Osteoblast (primary cell): Measurements from ENCODE around the gene KIF6. TPM values are rescaled to one million over a fixed set of nuclear protein-coding genes. Genes with fewer than 3 reads are reported as not detected.
A peak's percentile ranks its signal among the peaks of the same experiment; 100 is the strongest.

Source experiments
- DNase-seq: peaks from one replicate; pipeline ENCODE4 v3.0.0; 2011; ENCODE audit warnings: low spot score, mixed read lengths; ENCODE audit not compliant: insufficient read length; ENCODE audit errors: missing footprints
- H2AFZ ChIP-seq: 2 replicates; pipeline ENCODE4 v1.6.0; 2011; ENCODE audit warnings: mild to moderate bottlenecking, low read length
- H3K27ac ChIP-seq: 2 replicates; pipeline ENCODE4 v1.5.1; 2011; ENCODE audit warnings: mild to moderate bottlenecking, low read depth, low read length, moderate library complexity
- H3K27me3 ChIP-seq: 2 replicates; pipeline ENCODE4 v1.6.0; 2012; ENCODE audit warnings: mild to moderate bottlenecking, control low read depth, inconsistent platforms, low read length, moderate library complexity; ENCODE audit not compliant: insufficient read depth
- H3K36me3 ChIP-seq: 2 replicates; pipeline ENCODE4 v1.5.1; 2011; ENCODE audit warnings: mild to moderate bottlenecking, low read length, control low read depth, moderate library complexity; ENCODE audit not compliant: insufficient read depth
- H3K4me1 ChIP-seq: 2 replicates; pipeline ENCODE4 v1.5.1; 2011; ENCODE audit warnings: mild to moderate bottlenecking, low read length, control low read depth, moderate library complexity; ENCODE audit not compliant: insufficient read depth
- H3K4me2 ChIP-seq: 2 replicates; pipeline ENCODE4 v1.6.0; 2011; ENCODE audit warnings: mild to moderate bottlenecking, low read length; ENCODE audit not compliant: insufficient read depth
- H3K4me3 ChIP-seq: fragments of 200-600 bp; sonication (generic); 3 replicates; pipeline ENCODE4 v1.5.1; 2012; ENCODE audit warnings: mild to moderate bottlenecking, low read length, inconsistent platforms; ENCODE audit not compliant: insufficient read depth
- H3K79me2 ChIP-seq: 2 replicates; pipeline ENCODE4 v1.6.0; 2012; ENCODE audit warnings: mild to moderate bottlenecking, low read length, control low read depth, inconsistent platforms; ENCODE audit not compliant: insufficient read depth
- H3K9me3 ChIP-seq: 2 replicates; pipeline ENCODE4 v1.5.1; 2011; ENCODE audit warnings: low read depth, low read length, control low read depth
- H4K20me1 ChIP-seq: 2 replicates; pipeline ENCODE4 v1.6.0; 2012; ENCODE audit warnings: mild to moderate bottlenecking, low read length, control low read depth; ENCODE audit not compliant: insufficient read depth
- total RNA-seq: library from RNA; depleted of rRNA; stranded (reverse); fragments of >200 nt; gene quantifications from 2 replicates; pipeline ENCODE4 v1.2.3, GENCODE V29; 2012
- TF ChIP-seq, protein P1 (sequence below): IDR thresholded peaks from 2 replicates; pipeline ENCODE4 v1.5.1; 2011; ENCODE audit warnings: mild to moderate bottlenecking, low read depth, low read length, moderate library complexity; ENCODE audit errors: extremely low read depth

The KIF6 gene
- total RNA-seq, 1 donor, result 1.4 TPM

DNA sequence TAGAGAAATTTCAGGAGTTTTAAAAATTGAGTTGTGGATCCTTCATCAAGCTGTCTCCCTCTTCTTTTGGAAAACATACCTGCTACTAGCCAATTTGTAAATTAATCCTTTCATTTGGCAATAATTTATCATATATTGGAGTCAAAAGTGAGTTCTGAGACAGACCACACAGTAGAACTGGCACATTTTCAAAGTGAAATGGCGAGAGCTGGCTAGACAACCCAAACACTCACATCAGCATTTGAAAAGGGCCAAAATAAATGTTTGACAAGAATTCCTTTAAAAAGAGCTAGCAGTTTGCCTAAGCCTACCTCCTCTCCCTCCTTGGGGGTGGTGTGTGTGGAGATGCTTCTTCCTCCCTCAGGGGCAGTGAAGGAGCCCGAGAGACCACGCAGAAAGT lies 354.8 kb downstream of the KIF6 start:
- Histone ChIP-seq H3K79me2 (no peaks in the 10 kb centered on the region), H3K4me3 (no peak overlapping the region), H3K27ac (no peak overlapping the region), H3K4me1 (no peaks in the 10 kb centered on the region), H3K27me3 (peaks cover 3% of the 10 kb centered on the region), H2AFZ (no peak overlapping the region), H4K20me1 (no peaks in the 10 kb centered on the region), H3K9me3 (no peaks in the 10 kb centered on the region), H3K4me2 (no peak overlapping the region), H3K36me3 (no peaks in the 10 kb centered on the region)
- TF ChIP-seq, protein P1, sequence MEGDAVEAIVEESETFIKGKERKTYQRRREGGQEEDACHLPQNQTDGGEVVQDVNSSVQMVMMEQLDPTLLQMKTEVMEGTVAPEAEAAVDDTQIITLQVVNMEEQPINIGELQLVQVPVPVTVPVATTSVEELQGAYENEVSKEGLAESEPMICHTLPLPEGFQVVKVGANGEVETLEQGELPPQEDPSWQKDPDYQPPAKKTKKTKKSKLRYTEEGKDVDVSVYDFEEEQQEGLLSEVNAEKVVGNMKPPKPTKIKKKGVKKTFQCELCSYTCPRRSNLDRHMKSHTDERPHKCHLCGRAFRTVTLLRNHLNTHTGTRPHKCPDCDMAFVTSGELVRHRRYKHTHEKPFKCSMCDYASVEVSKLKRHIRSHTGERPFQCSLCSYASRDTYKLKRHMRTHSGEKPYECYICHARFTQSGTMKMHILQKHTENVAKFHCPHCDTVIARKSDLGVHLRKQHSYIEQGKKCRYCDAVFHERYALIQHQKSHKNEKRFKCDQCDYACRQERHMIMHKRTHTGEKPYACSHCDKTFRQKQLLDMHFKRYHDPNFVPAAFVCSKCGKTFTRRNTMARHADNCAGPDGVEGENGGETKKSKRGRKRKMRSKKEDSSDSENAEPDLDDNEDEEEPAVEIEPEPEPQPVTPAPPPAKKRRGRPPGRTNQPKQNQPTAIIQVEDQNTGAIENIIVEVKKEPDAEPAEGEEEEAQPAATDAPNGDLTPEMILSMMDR, result peak; percentile 2
- no peak for DNase-seq

DNA sequence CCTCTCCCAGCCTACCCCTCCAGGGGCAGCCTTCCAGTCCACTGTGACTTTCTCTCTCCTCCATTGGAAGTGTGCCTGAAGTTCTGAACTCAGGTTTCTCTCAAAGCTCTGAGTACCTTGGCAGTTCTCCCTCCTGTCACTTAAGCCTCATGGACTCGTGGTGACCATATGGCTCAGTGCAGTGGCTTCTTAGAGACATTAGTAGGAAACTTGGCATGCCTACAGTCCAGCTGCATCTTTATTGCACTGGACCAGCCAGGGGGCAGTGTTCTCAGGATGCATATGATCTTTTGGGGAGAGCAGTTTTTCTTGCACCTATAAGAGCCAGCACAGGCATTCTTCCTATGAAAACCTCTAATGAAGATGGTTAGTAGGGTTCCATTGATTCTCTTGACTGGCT lies 355.2 kb downstream of the KIF6 start:
- Histone ChIP-seq H3K36me3 (no peaks in the 10 kb centered on the region), H3K27me3 (peaks cover 3% of the 10 kb centered on the region), H3K4me2 (no peak overlapping the region), H3K79me2 (no peaks in the 10 kb centered on the region), H3K9me3 (no peaks in the 10 kb centered on the region), H3K4me3 (no peak overlapping the region), H2AFZ (no peak overlapping the region), H3K27ac (no peak overlapping the region), H4K20me1 (no peaks in the 10 kb centered on the region), H3K4me1 (peaks cover 3% of the 10 kb centered on the region)
- no peak for DNase-seq
- TF ChIP-seq, protein P1, result peak; percentile 33

DNA sequence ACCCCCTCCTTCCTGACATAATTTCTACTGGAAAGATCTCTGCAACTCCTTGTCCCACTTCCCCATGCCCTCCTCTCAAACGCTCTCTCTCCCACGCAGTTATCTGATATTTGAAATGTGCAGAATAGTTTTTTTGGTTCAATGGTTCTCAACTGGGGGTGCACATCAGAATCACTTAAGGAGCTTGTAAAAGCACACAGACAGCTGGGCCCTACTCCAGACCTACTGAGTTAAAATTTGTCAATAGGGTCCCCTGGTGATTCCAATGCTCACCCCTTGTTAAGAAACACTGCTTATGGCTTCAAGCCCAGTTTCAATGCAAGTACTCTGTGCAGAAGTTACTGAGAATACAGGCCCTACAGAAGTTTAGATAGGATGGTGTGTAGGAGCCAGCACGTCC lies 357.5 kb downstream of the KIF6 start:
- H3K4me3 ChIP-seq, result no peak overlapping the region
- DNase-seq, result no peak
- H3K27me3 ChIP-seq, result peaks cover 3% of the 10 kb centered on the region
- TF ChIP-seq, protein P1, result no peak
- no peak overlapping the region for H3K4me2 ChIP-seq
- H3K27ac ChIP-seq, result no peak overlapping the region
- peaks cover 3% of the 10 kb centered on the region for H3K4me1 ChIP-seq
- no peak overlapping the region for H2AFZ ChIP-seq
- no peaks in the 10 kb centered on the region for H3K36me3 ChIP-seq
- no peaks in the 10 kb centered on the region for H3K79me2 ChIP-seq
- no peaks in the 10 kb centered on the region for H3K9me3 ChIP-seq
- no peaks in the 10 kb centered on the region for H4K20me1 ChIP-seq

DNA sequence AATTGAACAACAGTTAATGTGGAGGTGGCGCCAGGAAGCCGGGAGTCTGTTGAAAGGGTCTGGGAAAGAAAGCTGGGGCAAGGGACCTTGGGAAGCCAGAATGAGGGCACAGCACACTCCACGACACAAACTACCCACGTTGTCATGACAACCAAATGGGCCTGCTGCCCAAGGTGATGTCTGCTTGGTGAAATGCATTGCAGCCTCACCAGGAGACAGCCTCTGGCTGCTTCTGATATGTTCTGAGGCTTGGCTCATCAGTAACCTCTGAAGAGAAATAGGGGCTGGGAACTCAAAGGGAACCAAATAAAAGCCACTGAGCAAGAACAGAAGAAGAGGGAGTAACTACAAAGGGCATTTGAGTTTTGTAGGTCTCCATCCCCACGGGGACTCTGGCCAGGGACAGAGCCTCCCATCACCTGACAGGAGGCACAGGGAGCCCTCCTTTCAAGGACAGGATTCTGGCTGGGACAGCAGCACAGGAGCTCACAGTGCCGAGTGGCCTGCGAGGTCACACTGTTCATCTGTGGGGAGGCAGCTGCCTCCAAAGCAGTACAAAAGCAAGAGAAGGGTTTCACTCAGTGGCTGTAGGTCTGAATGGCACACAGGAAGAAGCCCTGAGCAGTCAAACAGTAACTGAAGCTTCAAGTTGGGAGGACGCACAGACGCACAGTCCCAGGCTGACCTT lies 358.1 kb downstream of the KIF6 start:
- Histone ChIP-seq H3K27ac (no peak overlapping the region), H3K4me1 (peaks cover 3% of the 10 kb centered on the region), H3K4me2 (no peak overlapping the region), H3K4me3 (no peak overlapping the region), H4K20me1 (no peaks in the 10 kb centered on the region), H3K79me2 (no peaks in the 10 kb centered on the region), H3K27me3 (peaks cover 3% of the 10 kb centered on the region), H3K36me3 (no peaks in the 10 kb centered on the region), H3K9me3 (no peaks in the 10 kb centered on the region), H2AFZ (no peak overlapping the region)
- TF ChIP-seq, protein P1, result no peak
- no peak for DNase-seq
